ENCODE results near the gene PIEZO1.

PIEZO1 gene

GRCh38 chr16:88754912-88755744, 29.9 kb downstream of the PIEZO1 start:
- in situ Hi-C loops (cut with MboI; ENCODE audit: low sequenced_read_pairs) = no loop called here

- in situ Hi-C loops (cut with MboI; ENCODE audit: low sequenced_read_pairs) = no loop called here
Measured at GRCh38 chr16:88754109-88754911, 30.7 kb downstream of the PIEZO1 start.

GRCh38 chr16:88753602-88754001, 31.4 kb downstream of the PIEZO1 start:
- in situ Hi-C loops (cut with MboI; ENCODE audit: low sequenced_read_pairs) = no loop called here

- in situ Hi-C loops (cut with MboI; ENCODE audit: low sequenced_read_pairs) = no loop called here
Measured at GRCh38 chr16:88753191-88753590, 31.8 kb downstream of the PIEZO1 start.

- in situ Hi-C loops (cut with MboI; ENCODE audit: low sequenced_read_pairs) = no loop called here
Measured at GRCh38 chr16:88752386-88753002, 32.5 kb downstream of the PIEZO1 start.

- in situ Hi-C loops (cut with MboI; ENCODE audit: low sequenced_read_pairs) = no loop called here
Measured at GRCh38 chr16:88750854-88751253, 34.2 kb downstream of the PIEZO1 start.

GRCh38 chr16:88749358-88749757, 35.7 kb downstream of the PIEZO1 start:
- in situ Hi-C loops (cut with MboI; ENCODE audit: low sequenced_read_pairs) = no loop called here

GRCh38 chr16:88748364-88748763, 36.7 kb downstream of the PIEZO1 start:
- in situ Hi-C loops (cut with MboI; ENCODE audit: low sequenced_read_pairs) = no loop called here

- in situ Hi-C loops (cut with MboI; ENCODE audit: low sequenced_read_pairs) = no loop called here
Measured at GRCh38 chr16:88747588-88748301, 37.3 kb downstream of the PIEZO1 start.

GRCh38 chr16:88746506-88746905, 38.5 kb downstream of the PIEZO1 start:
- in situ Hi-C loops (cut with MboI; ENCODE audit: low sequenced_read_pairs) = no loop called here

- in situ Hi-C loops (cut with MboI; ENCODE audit: low sequenced_read_pairs) = no loop called here
Measured at GRCh38 chr16:88744577-88745521, 40.2 kb downstream of the PIEZO1 start.

- in situ Hi-C loops (cut with MboI; ENCODE audit: low sequenced_read_pairs) = no loop called here
Measured at GRCh38 chr16:88743693-88744576, 41.1 kb downstream of the PIEZO1 start.

GRCh38 chr16:88742896-88743605, 42.0 kb downstream of the PIEZO1 start:
- in situ Hi-C loops (cut with MboI; ENCODE audit: low sequenced_read_pairs) = no loop called here

- in situ Hi-C loops (cut with MboI; ENCODE audit: low sequenced_read_pairs) = no loop called here
Measured at GRCh38 chr16:88741368-88741767, 43.7 kb downstream of the PIEZO1 start.

- in situ Hi-C loops (cut with MboI; ENCODE audit: low sequenced_read_pairs) = no loop called here
Measured at GRCh38 chr16:88740727-88741055, 44.3 kb downstream of the PIEZO1 start.

- in situ Hi-C loops (cut with MboI; ENCODE audit: low sequenced_read_pairs) = no loop called here
Measured at GRCh38 chr16:88739977-88740726, 44.9 kb downstream of the PIEZO1 start.

- in situ Hi-C loops (cut with MboI; ENCODE audit: low sequenced_read_pairs) = no loop called here
Measured at GRCh38 chr16:88739139-88739976, 45.7 kb downstream of the PIEZO1 start.
